ENCODE measurements around the gene PARL. TPM values are rescaled to one million over a fixed set of nuclear protein-coding genes. Genes with fewer than 3 reads are reported as not detected.
A peak's percentile ranks its signal among the peaks of the same experiment; 100 is the strongest.

PARL gene
- polyA plus RNA-seq (2012; rRNA removed): 50.1 and 58.5 TPM in 2 replicates
- 67.0 and 79.0 TPM in 2 replicates for polyA plus RNA-seq (2012; cell fraction: cytosol; rRNA removed)
- polyA plus RNA-seq (2012; cell fraction: nucleus; rRNA removed): 25.2 and 25.7 TPM in 2 replicates

GRCh38 chr3:183884427-183885296, at the start of gene PARL:
TSS of gene PARL (minus strand) at chr3:183884880. CDS start at chr3:183884846, 34 bp downstream.
- Histone ChIP-seq H2AFZ (ENCODE audit: low read depth) (peak within 1 kb of the TSS; percentile 95), H3K4me1 (ENCODE audit: control insufficient read depth in 1 of 2, insufficient read depth in 2 of 2, low read depth in 1 of 2, low read length in 1 of 2) (peaks cover 0 to 11% of the 10 kb centered on the region in 2 experiments; a peak in 2 of 4 replicates), H3K36me3 (replicated peaks in 1 of 2; ENCODE audit: control insufficient read depth in 1 of 2, insufficient read depth in 2 of 2, low read length in 1 of 2) (no peaks in the 10 kb centered on the region), H3K9me2 (no peaks in the 10 kb centered on the region), H3K9ac (peak within 1 kb of the TSS; percentile 89), H4K20me1 (ENCODE audit: insufficient read depth) (peaks cover 28% of the 10 kb centered on the region), H3K79me2 (ENCODE audit: insufficient read depth) (peaks cover 49% of the 10 kb centered on the region), H3K4me3 (ENCODE audit: low read depth in 2 of 2, low read length in 1 of 2) (peak within 1 kb of the TSS; percentile 78 to 97), H3K9me3 (no peaks in the 10 kb centered on the region), H3K27me3 (ENCODE audit: insufficient read depth) (no peaks in the 10 kb centered on the region), H3K27ac (ENCODE audit: low read depth in 2 of 2, low read length in 1 of 2) (peak within 1 kb of the TSS; percentile 62 to 74), H3K4me2 (peak within 1 kb of the TSS; percentile 88), H3F3A (replicated peaks; ENCODE audit: insufficient read depth) (no peaks in the 10 kb centered on the region)
- ChIA-PET POLR2A (interaction anchor here (0.5 to 1.6 kb wide), 8 partner anchors 12 to 413 kb away, joined by 3 to 9 read pairs (median 3); partner anchors contain the start of genes CAMK2N2 and MAP6D1), CTCF (interaction anchor here (0.6 to 4.0 kb wide), 45 partner anchors 8 to 762 kb away, joined by 3 to 50 read pairs (median 4); partner anchors contain the start of genes EIF2B5 and MAP6D1)
- WGBS (ENCODE audit: low lambda C conversion rate): 2% methylated on average over 27 of the region's 63 CpGs
- DNase-seq: peak; percentile 96
- peak; percentile 42; the same call in 1 of the 2 replicates for TF ChIP-seq RCOR1 (IDR thresholded peaks at IDR 0.05; ENCODE audit: low read length)
- peak; percentile 40; the same call in 1 of the 2 replicates for TF ChIP-seq PBX3 (IDR thresholded peaks at IDR 0.05)
- no peak for TF ChIP-seq GATA2 (CRISPR knock-in tag; IDR thresholded peaks at IDR 0.05)
- TF ChIP-seq USF2 (IDR thresholded peaks at IDR 0.05; ENCODE audit: borderline replicate concordance, low read depth, low read length): no peak
- TF ChIP-seq REST (IDR thresholded peaks at IDR 0.05; ENCODE audit: low read depth, low read length): peak; percentile 56; the same call in 1 of the 2 replicates
- TF ChIP-seq GABPA (IDR thresholded peaks at IDR 0.05; ENCODE audit: low read depth): peak; percentile 91
- no peak for TF ChIP-seq MEF2A (IDR thresholded peaks at IDR 0.05; ENCODE audit: borderline replicate concordance, low read depth)
- TF ChIP-seq IRF3 (IDR thresholded peaks at IDR 0.05; ENCODE audit: low read depth, low read length): no peak
- no peak for TF ChIP-seq EP300 (IDR thresholded peaks at IDR 0.05; ENCODE audit: borderline replicate concordance in 1 of 2, low read depth in 1 of 2, low read length in 1 of 2)
- no peak for TF ChIP-seq USF1 (IDR thresholded peaks at IDR 0.05; ENCODE audit: borderline replicate concordance, low read depth)
- TF ChIP-seq YY1 (IDR thresholded peaks at IDR 0.05; ENCODE audit: low read depth): peak; percentile 89
- TF ChIP-seq ELF1 (IDR thresholded peaks at IDR 0.05): no peak
- peak; percentile 94 for TF ChIP-seq CHD2 (IDR thresholded peaks at IDR 0.05; ENCODE audit: low read length, partially characterized antibody)
- TF ChIP-seq EZH2phosphoT487 (IDR thresholded peaks at IDR 0.05; ENCODE audit: borderline replicate concordance, low read depth): no peak
- TF ChIP-seq SIN3A (IDR thresholded peaks at IDR 0.05; ENCODE audit: borderline replicate concordance, low read depth, low read length): peak; percentile 94
- TF ChIP-seq RFX5 (IDR thresholded peaks at IDR 0.05; ENCODE audit: low read length): no peak
- TF ChIP-seq CTCF (IDR thresholded peaks at IDR 0.05): peak; percentile 92
- peak; percentile 81; the same call in 1 of the 2 replicates for TF ChIP-seq FOXJ3 (CRISPR knock-in tag; IDR thresholded peaks at IDR 0.05)
- peak; percentile 29; the same call in 1 of the 2 replicates for TF ChIP-seq TCF12 (IDR thresholded peaks at IDR 0.05)
- TF ChIP-seq TAF1 (IDR thresholded peaks at IDR 0.05; ENCODE audit: borderline replicate concordance, low read depth, low read length): peak; percentile 94
- peak; percentile 51 for TF ChIP-seq SMC3 (IDR thresholded peaks at IDR 0.05; ENCODE audit: low read depth, low read length)

All from SK-N-SH (cell line).